Immature natural killer cell (primary cell): ENCODE measurements around the gene GOLGA1. TPM values are rescaled to one million over a fixed set of nuclear protein-coding genes. Genes with fewer than 3 reads are reported as not detected.

Experiments
- polyA plus RNA-seq, 3 donors: library from polyadenylated mRNA; unstranded; fragments of 300-500 nt; fragmentation: Illumina TruSeq; gene quantifications; one replicate each; pipeline ENCODE4 v1.2.3, GENCODE V29; 2021

GOLGA1 gene
- polyA plus RNA-seq, 3 donors from 2014 or later: 0.93 to 8.3 (median 5.3) TPM

Other genes with a start within 250 kb of the GOLGA1 start
- not detected for gene NR6A1, start 169.8 kb downstream of the GOLGA1 start, polyA plus RNA-seq
- gene OLFML2A, start 163.9 kb downstream of the GOLGA1 start, polyA plus RNA-seq: not detected
- not detected for gene WDR38, start 87.6 kb downstream of the GOLGA1 start, polyA plus RNA-seq
- gene RPL35, start 79.1 kb downstream of the GOLGA1 start, polyA plus RNA-seq: 1,000 to 10,000 TPM in 2 of 3 donors, 100 to 1,000 TPM in 1; 774 to 2,756 (median 1,213) TPM
- 100 to 1,000 TPM; 169 to 202 (median 172) TPM for gene ARPC5L, start 79.0 kb downstream of the GOLGA1 start, polyA plus RNA-seq
- 1 to 10 TPM in 2 of 3 donors, under 1 TPM in 1; 0.46 to 4.2 (median 1.4) TPM for gene SCAI, start 202.4 kb upstream of the GOLGA1 start, polyA plus RNA-seq
- 10 to 100 TPM; 34.3 to 48.2 (median 46.9) TPM for gene PPP6C, start 248.7 kb upstream of the GOLGA1 start, polyA plus RNA-seq